EL (cell line): ENCODE measurements around the gene HSD17B7.
"Not testable (repeated sequence)": the region's sequence is repeated elsewhere in the genome, so short reads cannot be mapped to it uniquely, and the experiment has no call there.

Experiments
- DNase-seq: peaks from one replicate; pipeline ENCODE4 v3.0.0-alpha.2; 2016

The HSD17B7 gene, protein sequence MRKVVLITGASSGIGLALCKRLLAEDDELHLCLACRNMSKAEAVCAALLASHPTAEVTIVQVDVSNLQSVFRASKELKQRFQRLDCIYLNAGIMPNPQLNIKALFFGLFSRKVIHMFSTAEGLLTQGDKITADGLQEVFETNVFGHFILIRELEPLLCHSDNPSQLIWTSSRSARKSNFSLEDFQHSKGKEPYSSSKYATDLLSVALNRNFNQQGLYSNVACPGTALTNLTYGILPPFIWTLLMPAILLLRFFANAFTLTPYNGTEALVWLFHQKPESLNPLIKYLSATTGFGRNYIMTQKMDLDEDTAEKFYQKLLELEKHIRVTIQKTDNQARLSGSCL

DNA sequence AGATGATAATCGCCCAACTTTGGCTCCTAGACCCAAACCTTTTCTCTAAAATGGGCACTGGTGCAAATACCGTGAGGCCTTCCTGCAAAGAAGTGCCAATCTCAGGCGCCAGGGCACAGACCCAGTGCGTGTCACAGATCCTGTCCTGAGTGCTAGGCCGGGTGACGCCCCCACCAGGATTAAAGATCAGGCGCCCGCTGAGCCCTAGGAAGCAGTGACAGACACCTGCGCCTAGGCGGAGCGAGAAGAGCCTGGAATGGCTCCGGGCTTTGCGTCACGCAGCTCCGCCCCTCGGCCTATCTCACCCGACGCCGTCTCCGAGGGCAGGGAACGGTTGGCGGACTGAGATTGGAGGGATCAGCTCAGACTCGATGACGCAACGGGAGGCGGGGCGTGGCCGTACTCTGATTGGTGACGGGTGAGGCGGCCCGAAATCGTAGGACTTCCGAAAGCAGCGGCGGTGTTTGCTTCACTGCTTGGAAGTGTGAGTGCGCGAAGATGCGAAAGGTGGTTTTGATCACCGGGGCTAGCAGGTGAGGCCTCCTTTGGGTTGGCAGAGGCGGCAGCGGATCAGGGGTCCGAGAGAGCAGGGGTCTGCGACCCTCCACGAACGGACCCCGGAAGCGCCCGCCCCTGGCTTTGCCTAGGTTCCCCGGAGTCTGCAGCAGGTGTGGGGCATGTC, at the start of gene HSD17B7:
Gene HSD17B7, plus strand, starts transcription at position 400 of the 682 bp plus-strand sequence. Its CDS starts 99 bp downstream, at position 499.
- DNase-seq: peak; percentile 64

GRCh38 chr1:162740755-162741154, 49.7 kb upstream of the HSD17B7 start:
- no peak for DNase-seq

- DNase-seq: no peak
These were observed 48.9 kb upstream of the HSD17B7 start for GRCh38 chr1:162741574-162741973.

- not testable (repeated sequence) for DNase-seq
These were observed 44.1 kb upstream of the HSD17B7 start for GRCh38 chr1:162746264-162746942.

- DNase-seq: peak; percentile 14
These were observed 37.4 kb upstream of the HSD17B7 start for GRCh38 chr1:162753001-162753658.

DNA sequence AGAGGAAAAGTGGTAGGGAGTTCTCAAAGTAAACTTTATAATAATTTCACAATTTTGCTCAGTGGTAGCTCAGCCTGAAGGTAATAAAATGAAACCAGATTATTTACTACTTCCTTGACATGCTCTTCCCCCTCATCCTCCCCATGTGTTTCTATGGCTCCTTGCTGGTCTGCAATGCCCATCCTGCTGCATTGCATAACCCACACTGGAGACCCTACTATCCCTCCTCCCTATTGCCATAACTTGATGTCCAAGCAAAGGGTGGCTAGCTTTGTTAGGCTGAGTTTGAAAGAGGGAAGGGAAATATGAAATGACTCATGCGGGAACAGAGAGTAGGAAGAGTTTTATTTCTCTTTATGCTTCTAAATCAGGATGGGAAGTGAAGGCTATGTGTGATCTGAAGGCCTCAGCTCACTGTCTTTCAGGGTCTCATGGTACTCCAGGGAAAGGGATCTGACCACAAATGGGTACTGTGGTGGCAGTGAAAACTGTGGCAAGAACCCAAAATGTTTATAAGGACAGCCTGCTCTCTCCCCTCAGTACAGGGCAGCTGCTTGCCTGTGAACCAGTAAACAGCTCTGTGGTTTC, 36.4 kb upstream of the HSD17B7 start:
- DNase-seq: peak; percentile 37

DNA sequence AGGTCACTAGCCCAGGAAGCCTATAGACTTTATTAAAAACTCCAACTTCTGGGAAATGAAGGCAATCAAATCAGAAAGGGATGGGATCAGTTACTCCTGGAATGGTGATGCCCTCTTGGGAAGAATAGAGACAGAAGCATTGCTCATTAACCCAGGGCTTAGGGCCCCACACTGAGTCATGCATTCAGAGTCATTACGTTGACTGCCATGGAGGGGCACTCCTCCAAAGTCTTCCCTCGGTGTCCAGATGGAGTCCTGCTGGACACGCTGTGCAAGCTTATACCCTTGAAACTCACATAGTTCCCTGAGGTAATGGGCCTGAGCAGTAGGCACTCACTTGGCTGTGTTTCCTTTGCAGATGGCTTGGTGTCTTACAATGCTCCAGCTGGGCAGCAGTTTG, 35.2 kb upstream of the HSD17B7 start:
- DNase-seq: peak; percentile 27

- peak; percentile 61 for DNase-seq
These were observed 34.0 kb upstream of the HSD17B7 start for GRCh38 chr1:162756523-162756922.

- no peak for DNase-seq
These were observed 33.0 kb upstream of the HSD17B7 start for GRCh38 chr1:162757476-162757875.

- no peak for DNase-seq
These were observed 24.7 kb upstream of the HSD17B7 start for GRCh38 chr1:162765788-162766187.

- DNase-seq: no peak
These were observed 17.8 kb upstream of the HSD17B7 start for GRCh38 chr1:162772571-162773154.

- DNase-seq: no peak
These were observed 16.5 kb upstream of the HSD17B7 start for GRCh38 chr1:162774007-162774406.

GRCh38 chr1:162779043-162779442, 11.5 kb upstream of the HSD17B7 start:
- no peak for DNase-seq

DNA sequence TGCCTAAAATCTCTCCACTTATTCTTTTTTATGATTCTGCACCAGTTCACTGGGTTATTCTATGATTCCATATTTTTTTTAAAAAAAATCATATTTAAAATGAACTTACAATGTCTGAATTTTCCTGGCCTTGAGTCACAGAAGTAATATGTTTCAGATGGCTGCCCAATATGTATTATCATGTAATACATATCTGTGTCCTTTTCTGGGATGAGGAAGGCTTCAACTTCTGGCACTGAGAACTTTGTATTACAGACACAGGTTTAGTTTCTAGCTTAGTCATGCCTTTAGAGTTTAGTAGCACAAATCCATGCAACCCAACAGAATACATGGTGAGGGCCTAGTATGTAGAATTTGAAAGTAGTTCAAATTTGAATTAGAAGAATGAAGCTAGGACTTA, 7.8 kb upstream of the HSD17B7 start:
- DNase-seq: no peak

DNA sequence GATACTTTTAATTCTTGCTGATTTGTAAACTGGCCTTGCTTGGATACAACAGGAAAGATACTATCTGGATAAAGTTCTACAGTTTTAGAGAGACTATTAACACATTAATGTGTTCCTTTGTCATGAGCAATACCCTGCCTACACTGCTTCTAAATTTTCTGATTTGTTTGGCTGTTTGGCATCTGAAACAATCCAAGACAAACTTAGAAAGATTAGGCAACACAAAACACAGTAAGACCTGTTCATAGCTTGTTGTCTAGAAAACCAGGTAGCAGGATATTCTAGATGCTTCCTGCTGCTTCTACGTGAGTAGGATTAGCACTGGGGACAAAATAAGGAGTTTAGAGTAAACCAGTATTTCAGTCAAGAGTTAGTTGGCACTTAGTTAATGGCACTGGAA, 5.6 kb upstream of the HSD17B7 start:
- DNase-seq: not testable (repeated sequence)

DNA sequence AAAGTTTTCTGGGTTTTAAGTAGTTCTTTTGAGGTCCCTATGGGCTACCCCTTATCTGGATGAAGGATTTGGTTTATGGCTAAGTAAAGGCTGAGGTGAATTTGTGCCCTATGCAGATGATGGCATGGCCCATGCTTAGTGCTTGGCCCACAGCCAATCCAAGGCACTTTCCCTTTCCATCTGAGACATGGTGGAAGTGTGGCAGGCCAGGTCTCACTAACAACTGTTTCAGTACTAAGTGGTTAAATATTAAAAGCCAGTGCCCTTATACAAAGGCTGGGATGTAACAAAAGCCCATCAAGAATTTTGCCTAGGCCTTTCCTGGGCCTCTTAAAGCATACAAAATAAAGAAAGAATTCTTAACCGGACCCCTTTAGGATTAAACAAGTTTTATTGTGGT, 1.7 kb upstream of the HSD17B7 start:
- DNase-seq: peak; percentile 8

- DNase-seq: peak; percentile 24
These were observed 469 bp downstream of the HSD17B7 start for GRCh38 chr1:162790985-162791357.

DNA sequence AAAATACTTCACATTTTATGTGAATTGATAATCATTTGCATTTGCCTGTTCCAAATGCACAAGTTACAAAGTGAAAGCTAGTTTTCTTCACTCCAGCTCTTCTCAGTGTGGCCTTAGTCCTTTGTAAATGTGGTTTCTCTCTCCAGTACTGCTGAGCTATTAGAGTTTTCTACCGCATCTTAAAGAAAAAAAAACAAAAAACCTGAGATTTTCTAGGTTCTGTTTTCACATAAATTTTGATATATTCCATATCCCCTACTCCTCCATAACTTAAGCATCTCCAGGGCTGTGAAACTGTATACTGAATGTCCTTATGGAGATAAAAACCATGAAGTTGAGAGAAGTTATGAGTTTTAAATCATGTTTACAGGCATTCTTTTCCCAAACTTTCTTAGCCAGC, 3.8 kb downstream of the HSD17B7 start:
- DNase-seq: not testable (repeated sequence)

DNA sequence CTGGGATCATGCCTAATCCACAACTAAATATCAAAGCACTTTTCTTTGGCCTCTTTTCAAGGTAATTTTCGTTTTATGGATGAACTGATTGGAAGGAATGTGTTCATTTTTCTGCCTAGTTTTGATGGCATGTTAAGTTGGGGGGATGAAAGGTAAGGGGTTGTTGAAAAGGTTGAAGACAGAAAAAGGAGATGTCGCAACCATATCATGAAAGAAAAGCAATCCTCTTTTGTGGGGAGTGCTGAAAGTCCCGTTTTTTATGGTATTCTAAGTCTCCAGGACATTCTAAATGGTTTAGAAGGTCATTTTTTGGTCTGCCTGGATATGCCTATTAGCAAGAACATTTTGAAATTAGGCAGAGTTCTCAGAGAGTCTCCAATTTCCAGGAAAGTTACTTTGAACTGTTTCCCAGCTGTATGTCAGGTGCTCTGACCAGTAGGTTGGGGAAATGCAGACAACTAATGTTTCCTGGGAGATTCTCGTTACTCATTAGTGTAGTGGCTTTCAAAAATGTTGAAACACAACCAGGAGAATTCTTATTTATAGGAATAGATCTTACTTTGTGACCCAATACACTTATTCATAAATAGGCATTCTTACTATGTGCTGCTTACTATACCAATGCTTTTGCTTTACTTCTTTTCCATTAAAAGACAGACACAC, 6.2 kb downstream of the HSD17B7 start:
- DNase-seq: not testable (repeated sequence)

DNA sequence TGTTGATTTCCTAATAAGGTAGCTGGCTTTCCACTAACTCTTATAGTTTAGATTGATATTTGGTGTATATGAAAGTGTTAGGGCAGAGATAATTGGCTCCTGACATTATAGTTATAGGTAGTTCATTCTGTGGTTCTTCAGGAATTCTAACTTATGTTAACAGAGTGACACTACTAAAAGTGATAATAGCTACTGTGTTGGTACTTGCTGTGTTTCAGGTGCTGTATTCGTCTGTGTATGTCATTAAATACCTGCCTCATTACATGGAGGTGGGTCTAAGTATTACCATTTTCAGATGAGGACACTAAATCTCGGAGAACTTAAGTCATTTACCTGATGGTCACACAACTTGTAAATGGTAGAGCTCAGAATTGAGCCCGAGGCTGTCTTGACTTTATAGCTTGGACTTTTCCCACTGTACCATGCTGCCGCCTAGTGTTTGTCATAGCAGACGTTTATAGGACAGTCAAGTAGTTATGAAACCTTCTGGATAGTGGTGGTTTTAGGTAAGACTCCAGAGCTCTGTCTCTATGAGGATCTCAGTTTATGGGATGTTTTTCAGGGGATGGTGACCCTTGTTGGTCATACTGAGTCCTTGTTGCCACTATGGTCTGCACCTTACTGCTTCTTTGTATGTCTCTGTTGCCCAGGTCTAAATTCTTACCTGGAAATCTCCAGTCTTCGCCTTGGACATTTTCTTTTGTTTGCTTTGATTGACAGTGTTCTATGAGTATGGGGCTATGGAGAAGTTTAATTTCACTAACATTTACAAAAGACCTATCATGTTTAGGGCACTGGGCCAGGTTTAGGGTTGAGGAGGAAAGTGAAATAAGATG, 9.7 kb downstream of the HSD17B7 start:
- peak; percentile 74 for DNase-seq

DNA sequence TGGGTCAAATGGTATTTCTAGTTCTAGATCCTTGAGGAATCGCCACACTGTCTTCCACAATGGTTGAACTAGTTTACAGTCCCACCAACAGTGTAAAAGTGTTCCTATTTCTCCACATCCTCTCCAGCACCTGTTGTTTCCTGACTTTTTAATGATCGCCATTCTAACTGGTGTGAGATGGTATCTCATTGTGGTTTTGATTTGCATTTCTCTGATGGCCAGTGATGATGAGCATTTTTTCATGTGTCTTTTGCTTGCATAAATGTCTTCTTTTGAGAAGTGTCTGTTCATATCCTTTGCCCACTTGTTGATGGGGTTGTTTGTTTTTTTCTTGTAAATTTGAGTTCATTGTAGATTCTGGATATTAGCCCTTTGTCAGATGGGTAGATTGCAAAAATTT, 17.0 kb downstream of the HSD17B7 start:
- DNase-seq: not testable (repeated sequence)
